Measurements from ENCODE around the gene NKAIN2. TPM values are rescaled to one million over a fixed set of nuclear protein-coding genes. Genes with fewer than 3 reads are reported as not detected.

NKAIN2 gene
- polyA plus RNA-seq, 1 donor (not counting 4 experiments of a cell fraction or from before 2014, with no cell fraction given) = 0.13 TPM

DNA sequence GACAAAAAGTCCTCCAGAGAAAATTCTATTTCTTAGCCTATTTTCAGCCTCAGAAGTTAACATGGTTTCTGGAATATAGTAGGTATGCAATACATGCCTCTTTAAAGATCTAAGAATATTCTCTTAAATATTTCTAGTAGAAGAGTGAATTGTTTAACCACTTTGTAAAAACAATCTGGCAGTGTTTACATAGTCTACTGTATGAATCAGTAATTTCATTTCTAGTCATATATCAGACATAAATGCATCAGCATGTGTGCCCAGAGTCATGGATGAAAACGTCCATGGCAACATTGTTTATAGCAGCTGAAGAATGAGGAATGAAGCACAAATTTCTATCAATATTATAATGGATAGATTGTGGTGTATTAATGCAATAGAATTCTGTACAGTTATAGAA, 124.9 kb downstream of the NKAIN2 start:
- no peak for DNase-seq (ENCODE audit: low read depth, low spot score)
- H3K27ac ChIP-seq (ENCODE audit: control insufficient read depth, insufficient read depth, low read length) = no peak overlapping the region
- TF ChIP-seq, protein P1, sequence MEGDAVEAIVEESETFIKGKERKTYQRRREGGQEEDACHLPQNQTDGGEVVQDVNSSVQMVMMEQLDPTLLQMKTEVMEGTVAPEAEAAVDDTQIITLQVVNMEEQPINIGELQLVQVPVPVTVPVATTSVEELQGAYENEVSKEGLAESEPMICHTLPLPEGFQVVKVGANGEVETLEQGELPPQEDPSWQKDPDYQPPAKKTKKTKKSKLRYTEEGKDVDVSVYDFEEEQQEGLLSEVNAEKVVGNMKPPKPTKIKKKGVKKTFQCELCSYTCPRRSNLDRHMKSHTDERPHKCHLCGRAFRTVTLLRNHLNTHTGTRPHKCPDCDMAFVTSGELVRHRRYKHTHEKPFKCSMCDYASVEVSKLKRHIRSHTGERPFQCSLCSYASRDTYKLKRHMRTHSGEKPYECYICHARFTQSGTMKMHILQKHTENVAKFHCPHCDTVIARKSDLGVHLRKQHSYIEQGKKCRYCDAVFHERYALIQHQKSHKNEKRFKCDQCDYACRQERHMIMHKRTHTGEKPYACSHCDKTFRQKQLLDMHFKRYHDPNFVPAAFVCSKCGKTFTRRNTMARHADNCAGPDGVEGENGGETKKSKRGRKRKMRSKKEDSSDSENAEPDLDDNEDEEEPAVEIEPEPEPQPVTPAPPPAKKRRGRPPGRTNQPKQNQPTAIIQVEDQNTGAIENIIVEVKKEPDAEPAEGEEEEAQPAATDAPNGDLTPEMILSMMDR (optimal IDR thresholded peaks at IDR 0.05 in 1 of 3, IDR thresholded peaks at IDR 0.05 in 1 of 3, conservative IDR thresholded peaks at IDR 0.05 in 1 of 3; ENCODE audit: extremely low read depth in 1 of 3, insufficient read depth in 2 of 3, low read length in 3 of 3) = no peak
- TF ChIP-seq EZH2 (IDR thresholded peaks at IDR 0.05; ENCODE audit: low read length) = no peak
- H3K9me3 ChIP-seq (ENCODE audit: control insufficient read depth, low read depth, low read length) = no peaks in the 10 kb centered on the region
- H3K4me1 ChIP-seq (ENCODE audit: control insufficient read depth, extremely low read depth, insufficient read depth, low read length) = peaks cover 19% of the 10 kb centered on the region
- no peaks in the 10 kb centered on the region for H3K27me3 ChIP-seq (ENCODE audit: control insufficient read depth, extremely low read depth, insufficient read depth, low read length)
- no peak overlapping the region for H2AFZ ChIP-seq (ENCODE audit: control insufficient read depth, low read length)
- H3K9ac ChIP-seq (ENCODE audit: control insufficient read depth, extremely low read depth, insufficient read depth, low read length) = no peak overlapping the region
- H3K36me3 ChIP-seq (ENCODE audit: control insufficient read depth in 2 of 2, extremely low read depth in 1 of 2, insufficient read depth in 2 of 2, low read length in 2 of 2) = no peaks in the 10 kb centered on the region
- H3K9me1 ChIP-seq (ENCODE audit: control insufficient read depth, extremely low read depth, insufficient read depth, low read length) = no peaks in the 10 kb centered on the region
- no peak overlapping the region for H3K4me2 ChIP-seq (ENCODE audit: control insufficient read depth, extremely low read depth, insufficient read depth, low read depth, low read length)
- H4K20me1 ChIP-seq (ENCODE audit: control insufficient read depth, extremely low read depth, insufficient read depth, low read length) = no peaks in the 10 kb centered on the region
- dilution Hi-C loops (cut with MboI; ENCODE audit: extremely low pct_ligation_motif_present, low sequenced_read_pairs) = no loop called here
- FAIRE-seq = no peak
- H3K79me2 ChIP-seq (ENCODE audit: control insufficient read depth, insufficient read depth, low read length) = no peaks in the 10 kb centered on the region
- H3K4me3 ChIP-seq (ENCODE audit: control insufficient read depth in 2 of 3, extremely low read depth in 1 of 3, insufficient read depth in 2 of 3, low read depth in 1 of 3, low read length in 3 of 3) = no peak overlapping the region

DNA sequence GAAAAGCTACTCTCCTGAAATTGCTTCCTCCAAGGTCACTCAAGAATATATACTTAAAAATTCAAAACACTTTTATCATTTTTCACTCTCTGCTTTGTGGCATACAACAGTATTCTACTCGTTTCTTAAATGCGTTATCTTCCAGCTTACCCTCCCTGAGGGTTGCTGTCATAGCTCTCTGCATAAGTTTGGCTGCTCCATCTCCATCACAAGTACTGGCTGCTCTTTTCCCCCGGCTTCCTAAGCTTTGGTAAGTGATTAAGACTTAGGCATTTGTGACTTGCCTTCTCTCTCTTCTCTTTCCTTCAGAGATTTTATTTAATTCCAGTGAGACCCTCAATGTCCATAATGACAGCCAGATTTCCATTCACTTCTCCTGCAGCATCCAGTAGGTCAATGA, 128.3 kb downstream of the NKAIN2 start:
- H3K9me1 ChIP-seq (ENCODE audit: control insufficient read depth, extremely low read depth, insufficient read depth, low read length) = no peaks in the 10 kb centered on the region
- no peaks in the 10 kb centered on the region for H3K36me3 ChIP-seq (ENCODE audit: control insufficient read depth in 2 of 2, extremely low read depth in 1 of 2, insufficient read depth in 2 of 2, low read length in 2 of 2)
- H3K79me2 ChIP-seq (ENCODE audit: control insufficient read depth, insufficient read depth, low read length) = no peaks in the 10 kb centered on the region
- TF ChIP-seq, protein P1 (optimal IDR thresholded peaks at IDR 0.05 in 1 of 3, IDR thresholded peaks at IDR 0.05 in 1 of 3, conservative IDR thresholded peaks at IDR 0.05 in 1 of 3; ENCODE audit: extremely low read depth in 1 of 3, insufficient read depth in 2 of 3, low read length in 3 of 3) = no peak
- TF ChIP-seq EZH2 (IDR thresholded peaks at IDR 0.05; ENCODE audit: low read length) = no peak
- DNase-seq (ENCODE audit: low read depth, low spot score) (no peak), FAIRE-seq (no peak)
- dilution Hi-C loops (cut with MboI; ENCODE audit: extremely low pct_ligation_motif_present, low sequenced_read_pairs) = no loop called here
- no peaks in the 10 kb centered on the region for H3K27me3 ChIP-seq (ENCODE audit: control insufficient read depth, extremely low read depth, insufficient read depth, low read length)
- H3K4me2 ChIP-seq (ENCODE audit: control insufficient read depth, extremely low read depth, insufficient read depth, low read depth, low read length) = no peak overlapping the region
- no peaks in the 10 kb centered on the region for H3K9me3 ChIP-seq (ENCODE audit: control insufficient read depth, low read depth, low read length)
- H3K4me3 ChIP-seq (ENCODE audit: control insufficient read depth in 2 of 3, extremely low read depth in 1 of 3, insufficient read depth in 2 of 3, low read depth in 1 of 3, low read length in 3 of 3) = no peak overlapping the region
- no peak overlapping the region for H3K9ac ChIP-seq (ENCODE audit: control insufficient read depth, extremely low read depth, insufficient read depth, low read length)
- no peak overlapping the region for H2AFZ ChIP-seq (ENCODE audit: control insufficient read depth, low read length)
- no peaks in the 10 kb centered on the region for H4K20me1 ChIP-seq (ENCODE audit: control insufficient read depth, extremely low read depth, insufficient read depth, low read length)
- H3K4me1 ChIP-seq (ENCODE audit: control insufficient read depth, extremely low read depth, insufficient read depth, low read length) = no peaks in the 10 kb centered on the region
- H3K27ac ChIP-seq (ENCODE audit: control insufficient read depth, insufficient read depth, low read length) = no peak overlapping the region
